NOMO-1 treated with DMSO at 0.1 percent for 48 hours (cell line): Measurements from ENCODE around the gene BEST1.
A peak's percentile ranks its signal among the peaks of the same experiment; 100 is the strongest.

Source experiments
- DNase-seq: peaks from one replicate; lab custom pipeline; 2025; ENCODE audit not compliant: unreplicated experiment; lab: John Stamatoyannopoulos, UW

The BEST1 gene

DNA sequence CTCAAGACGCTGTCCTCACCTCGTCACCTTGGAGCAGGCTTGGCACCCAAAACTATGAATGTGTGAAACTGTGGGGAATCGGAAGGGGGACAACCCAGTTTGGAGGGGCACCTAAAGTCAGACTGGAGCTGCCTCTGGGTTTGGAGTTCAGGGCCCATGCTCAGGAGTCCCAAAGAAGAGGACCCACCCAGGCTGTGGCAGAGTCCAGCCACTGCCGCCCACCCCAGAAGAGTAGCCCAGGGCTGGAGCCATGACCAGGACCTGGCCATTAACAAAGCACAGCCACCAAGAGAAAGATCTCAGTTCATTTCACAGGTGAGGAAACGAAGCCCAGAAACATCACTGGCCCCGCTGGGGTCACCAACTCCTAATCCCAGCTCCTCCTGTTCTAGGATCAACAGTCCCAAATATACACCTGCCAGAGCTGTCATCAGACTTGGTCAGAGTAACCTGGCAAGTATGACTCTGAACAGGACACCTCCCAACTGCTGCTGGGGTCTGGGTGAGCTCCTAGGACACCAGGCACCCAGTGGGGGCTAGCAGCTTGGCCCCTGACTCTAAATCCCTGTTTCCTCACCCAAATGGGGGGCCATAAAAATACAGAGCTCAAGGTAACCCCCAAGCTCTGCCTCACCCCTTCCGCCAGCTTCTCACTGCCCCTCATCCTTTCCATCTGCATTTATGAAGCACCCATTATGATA lies 35.5 kb upstream of the BEST1 start:
- DNase-seq, result no peak

DNA sequence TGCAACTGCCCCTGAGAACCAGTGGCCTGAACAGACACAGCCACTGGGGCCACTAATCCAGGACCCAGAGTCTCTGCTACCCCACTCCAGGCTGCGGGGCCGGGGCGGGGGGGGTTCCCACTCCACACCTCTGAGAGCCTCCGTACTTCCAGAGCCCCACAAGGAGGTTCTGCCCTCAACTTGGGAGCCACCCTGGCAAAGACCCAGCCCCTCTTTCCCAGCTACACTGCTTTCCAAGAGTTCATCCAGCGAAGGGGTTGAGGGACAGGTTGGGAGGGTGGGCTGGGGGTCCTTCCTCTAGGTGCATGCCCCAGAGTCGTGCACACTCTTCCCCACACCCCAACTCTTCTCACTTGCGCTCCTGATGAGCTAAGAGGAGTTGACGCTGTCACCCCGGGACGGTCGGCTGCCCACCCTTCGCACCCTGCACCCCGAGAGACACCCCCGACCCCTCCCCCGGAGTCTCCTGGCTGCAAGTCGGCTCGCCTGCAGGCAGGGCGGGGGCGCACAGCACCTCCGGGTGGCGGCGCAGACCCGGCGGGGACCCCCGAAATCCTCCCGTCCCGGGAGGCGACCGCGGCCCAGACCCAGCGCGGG lies 33.3 kb upstream of the BEST1 start:
- DNase-seq, result no peak

DNA sequence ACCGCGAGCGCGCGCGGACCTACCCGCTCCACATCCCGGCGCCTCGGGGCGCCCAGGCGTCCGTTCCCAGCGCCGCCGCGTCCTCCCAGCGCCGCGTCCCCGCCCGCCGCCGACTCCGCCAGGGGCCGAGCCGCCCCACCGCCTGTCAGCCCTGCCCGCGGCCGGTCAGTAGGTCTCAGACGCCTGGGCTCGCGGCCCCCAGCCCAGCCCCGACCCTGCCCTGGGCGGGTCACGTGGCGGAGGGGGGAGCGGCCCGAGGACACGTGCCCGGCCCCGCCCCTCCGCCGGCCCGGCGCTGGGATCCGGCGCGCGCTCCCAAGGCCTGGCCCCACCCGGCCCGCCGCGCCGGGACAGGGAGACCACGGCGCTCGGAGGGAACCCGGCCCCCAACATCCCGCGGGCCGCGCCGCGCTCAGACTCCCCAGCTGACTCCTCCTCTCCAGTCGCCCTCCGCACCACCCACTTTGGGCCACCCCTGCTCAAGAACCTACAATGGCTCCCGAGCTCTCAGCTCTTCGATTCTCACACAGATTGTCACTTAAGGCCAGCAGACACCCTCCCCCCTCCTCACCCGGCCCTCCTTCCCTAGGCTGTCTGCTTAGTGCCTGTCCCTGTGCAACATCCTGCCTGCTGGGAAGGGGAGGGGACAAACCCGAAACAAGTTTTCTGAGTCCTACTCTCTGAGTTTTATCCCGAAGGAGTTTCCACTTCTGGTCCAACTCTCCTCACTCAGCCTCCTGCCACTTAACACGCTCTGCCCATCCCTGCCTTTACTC lies 32.6 kb upstream of the BEST1 start, which contains the start of gene RAB3IL1:
RAB3IL1 (minus strand) TSS at position 233 of the 776 bp plus-strand sequence; CDS start at position 34, 199 bp downstream.
- no peak for DNase-seq

- no peak for DNase-seq
Measured at GRCh38 chr11:61918251-61918937, 31.8 kb upstream of the BEST1 start.

DNA sequence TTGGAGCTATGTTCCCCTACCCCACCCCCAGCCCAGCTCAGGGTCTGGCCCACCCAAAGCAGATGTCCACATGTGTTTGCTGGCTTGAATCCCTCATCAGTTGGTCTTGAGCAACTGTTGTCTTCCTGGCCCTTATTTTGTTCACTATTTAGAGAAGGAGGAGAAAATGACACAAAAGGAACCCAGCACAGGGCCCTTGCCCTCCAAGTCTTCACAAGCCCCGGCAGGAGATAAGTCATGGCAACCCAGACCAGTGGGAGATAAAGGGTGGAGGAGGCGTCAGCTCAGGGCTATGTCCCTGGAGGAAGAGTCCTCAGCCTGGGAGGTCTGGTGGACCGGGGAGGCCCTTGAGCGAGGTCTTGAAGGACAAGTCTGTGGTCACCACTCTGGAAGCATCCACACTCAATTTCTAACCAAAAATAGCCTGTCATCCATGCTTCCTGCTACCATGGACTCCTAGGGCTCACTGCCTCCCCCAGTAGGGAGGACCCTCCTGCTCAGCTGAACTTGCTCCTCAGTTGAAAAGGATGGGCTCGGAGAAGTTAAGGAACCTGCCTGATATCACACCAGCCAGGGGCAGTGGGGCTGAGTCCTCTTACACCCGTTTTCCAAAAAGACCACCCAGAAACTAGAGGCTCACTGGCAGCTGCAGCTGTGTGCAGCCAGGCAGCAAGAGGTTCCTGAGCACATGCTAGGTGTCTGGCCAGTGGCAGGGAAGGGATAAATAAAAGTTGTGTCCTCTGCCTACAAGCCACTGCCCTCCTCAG lies 31.0 kb upstream of the BEST1 start:
- DNase-seq, result no peak

GRCh38 chr11:61919705-61920631 lies 30.2 kb upstream of the BEST1 start:
- no peak for DNase-seq

DNA sequence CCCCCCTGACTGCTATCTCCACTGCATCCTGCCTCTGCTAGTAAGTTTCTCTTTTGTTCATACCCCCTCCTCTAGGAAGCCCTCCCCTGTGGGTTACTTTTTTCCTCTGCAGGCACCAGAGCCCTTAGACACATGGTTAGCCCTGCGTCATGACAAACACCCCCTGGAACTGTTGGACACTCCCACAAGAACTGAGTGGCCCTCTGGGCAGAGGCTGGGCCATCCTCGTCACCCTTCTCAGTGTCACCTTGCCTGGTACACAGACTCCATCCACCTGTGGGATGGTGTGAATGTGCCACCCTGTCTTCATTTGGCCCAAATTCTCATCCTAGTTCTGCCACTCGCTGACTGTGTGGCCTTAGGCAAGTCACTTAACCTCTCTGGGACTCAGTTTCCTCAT lies 28.7 kb upstream of the BEST1 start:
- no peak for DNase-seq

GRCh38 chr11:61922539-61922938 lies 27.6 kb upstream of the BEST1 start:
- DNase-seq, result peak; percentile 89

DNA sequence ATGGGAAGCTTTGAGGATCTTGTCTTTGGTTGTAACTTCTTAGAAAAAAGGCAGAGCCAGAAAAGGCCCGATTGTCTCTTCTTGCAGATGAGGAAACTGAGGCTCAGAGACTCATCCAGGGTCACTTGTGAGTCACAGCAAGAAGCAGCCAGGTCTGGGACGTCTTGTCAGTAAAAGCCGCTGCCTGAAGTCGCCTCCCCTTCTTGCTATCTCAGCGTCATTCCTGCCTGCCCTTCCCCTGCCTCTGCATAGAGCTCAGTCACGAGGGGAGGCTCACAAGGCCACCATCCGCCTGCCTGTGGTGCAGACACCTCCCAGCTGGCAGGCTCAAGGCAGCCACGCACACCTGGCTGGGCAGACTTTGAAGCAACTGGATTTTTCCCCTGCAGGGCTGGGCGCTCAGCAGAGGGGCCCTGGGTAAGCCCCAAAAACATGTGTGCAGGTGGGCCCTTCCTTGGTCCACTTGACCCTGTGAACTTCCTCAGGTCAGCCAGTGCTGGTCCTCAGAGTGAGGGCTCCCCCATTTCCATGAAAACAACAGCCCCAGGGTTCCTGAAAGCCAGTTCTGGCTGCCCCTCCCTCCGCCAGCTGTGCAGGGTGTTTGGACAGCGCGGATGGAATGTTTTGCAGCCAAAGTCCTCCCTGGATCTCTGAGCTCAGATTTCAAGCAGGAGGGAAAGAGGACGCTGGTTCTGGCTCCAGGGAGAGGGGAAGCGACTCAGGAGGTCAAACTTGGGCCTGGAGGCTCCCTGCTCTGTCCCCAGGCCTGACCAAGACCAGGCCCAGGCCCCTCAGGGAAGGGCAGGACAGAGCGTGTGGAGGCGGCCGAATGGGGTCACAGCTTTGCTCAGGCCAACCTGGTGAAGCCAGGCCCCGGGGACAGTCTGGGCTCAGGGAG lies 26.7 kb upstream of the BEST1 start:
- DNase-seq, result no peak

DNA sequence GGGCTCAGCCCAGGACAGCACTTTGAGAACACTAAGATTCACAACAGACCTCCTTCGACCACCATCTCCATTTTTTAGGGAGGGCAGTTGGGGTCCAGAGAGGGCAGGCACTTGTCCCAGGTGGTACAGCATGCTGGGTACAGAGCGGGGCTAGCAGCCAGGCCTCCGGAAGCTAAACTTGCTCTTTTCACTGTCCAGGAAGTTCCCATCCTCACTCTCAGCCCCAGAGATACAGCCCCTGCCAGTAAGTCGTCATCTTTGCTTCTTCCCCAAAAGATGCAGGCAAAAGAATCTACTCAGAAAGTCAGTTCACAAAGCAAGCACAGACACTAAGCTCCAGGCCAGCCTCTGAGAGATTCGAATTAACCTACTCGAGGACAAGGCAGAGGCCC lies 26.1 kb upstream of the BEST1 start:
- no peak for DNase-seq

DNA sequence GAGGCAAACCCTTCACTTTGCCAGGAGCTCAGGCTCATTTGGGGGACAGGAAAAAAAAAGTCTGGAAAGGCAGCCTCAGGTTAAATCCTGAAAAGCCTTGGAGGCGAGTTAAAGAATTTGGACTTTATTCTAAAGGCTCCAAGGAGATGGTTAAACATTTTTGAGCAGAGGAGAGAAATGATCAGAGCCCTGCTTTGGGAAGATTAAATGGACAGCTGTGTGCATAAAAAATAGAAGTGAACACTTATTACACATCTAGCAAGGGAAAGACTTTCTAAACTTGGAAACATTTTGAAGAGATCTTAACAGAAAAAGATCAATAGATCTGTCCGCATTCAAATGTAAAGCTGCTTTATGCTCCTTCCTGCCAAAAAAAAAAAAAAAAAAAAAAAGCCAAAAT lies 24.4 kb upstream of the BEST1 start:
- DNase-seq, result no peak

DNA sequence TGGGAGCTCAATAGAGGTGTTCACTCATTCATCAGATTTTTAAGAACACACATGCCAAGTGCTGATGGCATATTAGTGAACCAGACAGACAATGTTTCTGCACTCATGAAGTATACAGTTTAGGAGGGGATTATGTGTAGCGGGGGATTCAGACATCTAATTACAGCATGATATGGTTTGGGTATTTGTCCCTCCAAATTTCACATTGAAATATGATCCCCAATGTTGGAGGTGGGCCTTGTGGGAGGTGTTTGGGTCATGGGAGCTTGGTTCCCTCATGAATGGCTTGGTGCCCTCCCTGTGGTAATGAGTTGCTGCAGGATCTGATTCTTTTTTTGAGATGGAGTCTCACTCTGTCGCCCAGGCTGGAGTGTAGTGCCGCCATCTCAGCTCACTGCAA lies 23.9 kb upstream of the BEST1 start:
- no peak for DNase-seq

GRCh38 chr11:61927501-61927900 lies 22.6 kb upstream of the BEST1 start:
- no peak for DNase-seq

DNA sequence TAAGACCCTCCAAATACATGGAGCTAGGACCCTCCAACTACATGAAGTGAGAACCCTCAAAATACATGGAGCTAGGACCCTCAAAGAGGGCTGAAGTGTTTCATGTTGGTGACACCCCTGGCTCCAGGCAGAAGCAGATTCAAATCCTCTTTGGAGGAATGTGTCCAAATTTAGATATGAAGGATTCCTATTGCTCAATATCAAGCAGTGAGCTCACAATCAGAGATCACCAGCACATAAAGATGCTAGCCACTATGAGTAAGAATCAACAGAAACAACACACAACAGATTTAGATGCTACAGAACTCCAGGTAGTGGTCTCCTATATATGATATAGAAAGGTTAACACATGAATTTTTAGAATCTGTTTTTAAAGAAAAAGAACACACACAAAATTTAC lies 21.5 kb upstream of the BEST1 start:
- DNase-seq, result no peak

- DNase-seq, result no peak
Measured at GRCh38 chr11:61930933-61931332, 19.2 kb upstream of the BEST1 start.

DNA sequence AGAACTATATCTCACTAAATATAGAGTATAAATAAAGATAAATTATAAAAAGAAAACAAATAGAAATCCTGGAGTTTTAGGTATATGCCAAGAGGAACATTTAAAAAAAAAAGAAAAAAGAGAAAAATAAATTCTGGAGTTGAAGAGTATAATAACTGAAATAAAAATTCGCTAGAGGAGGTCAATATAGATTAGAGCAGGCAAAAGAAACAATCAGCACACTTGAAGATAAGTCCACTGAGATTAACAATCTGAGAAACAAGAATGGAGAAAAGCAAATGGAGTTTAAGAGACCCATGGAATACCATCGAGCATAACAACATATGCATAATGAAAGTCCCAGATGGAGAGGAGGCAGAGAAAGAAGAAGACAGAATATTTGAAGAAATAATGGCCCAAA lies 14.3 kb upstream of the BEST1 start:
- no peak for DNase-seq

DNA sequence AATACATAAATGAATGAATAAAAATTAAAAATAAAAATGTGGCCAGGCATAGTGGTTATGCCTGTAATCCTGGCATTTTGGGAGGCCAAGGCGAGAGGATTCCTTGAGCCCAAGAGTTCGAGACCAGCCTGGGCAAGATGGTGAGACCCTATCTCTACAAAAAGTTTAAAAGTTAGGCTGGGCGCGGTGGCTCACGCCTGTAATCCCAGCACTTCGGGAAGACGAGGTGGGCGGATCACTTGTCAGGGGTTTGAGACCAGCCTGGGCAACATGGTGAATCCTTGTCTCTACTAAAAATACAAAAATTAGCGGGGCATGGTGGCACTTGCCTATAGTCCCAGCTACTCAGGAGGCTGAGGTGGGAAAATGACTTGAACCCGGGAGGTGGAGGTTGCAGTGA lies 9.7 kb upstream of the BEST1 start:
- no peak for DNase-seq

GRCh38 chr11:61945191-61945590 lies 5.0 kb upstream of the BEST1 start:
- DNase-seq, result no peak

- no peak for DNase-seq
Measured at GRCh38 chr11:61946894-61947293, 3.3 kb upstream of the BEST1 start.
